ENCODE measurements around the gene TLCD3B.
"Not testable (repeated sequence)": the region's sequence is repeated elsewhere in the genome, so short reads cannot be mapped to it uniquely, and the experiment has no call there.

TLCD3B gene

GRCh38 chr16:30049871-30050270 lies 18.8 kb upstream of the TLCD3B start:
- H3K9me3 ChIP-seq (ENCODE audit: control insufficient read depth, low read length), result no peaks in the 10 kb centered on the region
- H3K4me1 ChIP-seq, result peaks cover 8% of the 10 kb centered on the region
- no peaks in the 10 kb centered on the region for H3K36me3 ChIP-seq (ENCODE audit: control insufficient read depth, insufficient read depth, low read length)
- no peak overlapping the region for H2AFZ ChIP-seq
- no peak overlapping the region for H3K4me2 ChIP-seq (ENCODE audit: low read length)
- no peaks in the 10 kb centered on the region for H3K27me3 ChIP-seq (ENCODE audit: control insufficient read depth, insufficient read depth, low read length)
- no peak overlapping the region for H3K4me3 ChIP-seq (ENCODE audit: low read depth, low read length)
- no peak for TF ChIP-seq CTCF (IDR thresholded peaks at IDR 0.05)
- H3K79me2 ChIP-seq, result no peaks in the 10 kb centered on the region
- H3K9ac ChIP-seq, result no peak overlapping the region
- no peak overlapping the region for H3K27ac ChIP-seq

- H3K36me3 ChIP-seq (ENCODE audit: control insufficient read depth, insufficient read depth, low read length), result no peaks in the 10 kb centered on the region
- no peak for TF ChIP-seq CTCF (IDR thresholded peaks at IDR 0.05)
Measured at GRCh38 chr16:30046588-30046987, 15.5 kb upstream of the TLCD3B start.

GRCh38 chr16:30046178-30046577 lies 15.1 kb upstream of the TLCD3B start:
- Histone ChIP-seq H3K4me2 (ENCODE audit: low read length) (no peak overlapping the region), H2AFZ (no peak overlapping the region), H3K27me3 (ENCODE audit: control insufficient read depth, insufficient read depth, low read length) (no peaks in the 10 kb centered on the region), H3K4me1 (no peaks in the 10 kb centered on the region), H3K9me3 (ENCODE audit: control insufficient read depth, low read length) (no peaks in the 10 kb centered on the region), H3K79me2 (no peaks in the 10 kb centered on the region), H3K36me3 (ENCODE audit: control insufficient read depth, insufficient read depth, low read length) (no peaks in the 10 kb centered on the region), H3K4me3 (ENCODE audit: low read depth, low read length) (no peak overlapping the region), H3K27ac (no peak overlapping the region), H3K9ac (no peak overlapping the region)
- TF ChIP-seq CTCF (IDR thresholded peaks at IDR 0.05), result no peak

More at GRCh38 chr16:30046588-30046987, 15.5 kb upstream of the TLCD3B start:
- H2AFZ ChIP-seq, result no peak overlapping the region
- H3K4me2 ChIP-seq (ENCODE audit: low read length), result no peak overlapping the region
- H3K9me3 ChIP-seq (ENCODE audit: control insufficient read depth, low read length), result no peaks in the 10 kb centered on the region
- H3K79me2 ChIP-seq, result no peaks in the 10 kb centered on the region
- H3K9ac ChIP-seq, result no peak overlapping the region
- no peak overlapping the region for H3K4me3 ChIP-seq (ENCODE audit: low read depth, low read length)
- no peaks in the 10 kb centered on the region for H3K4me1 ChIP-seq
- no peaks in the 10 kb centered on the region for H3K27me3 ChIP-seq (ENCODE audit: control insufficient read depth, insufficient read depth, low read length)
- H3K27ac ChIP-seq, result no peak overlapping the region

- TF ChIP-seq CTCF (IDR thresholded peaks at IDR 0.05), result peak; percentile 38
Measured at GRCh38 chr16:30041841-30042240, 10.8 kb upstream of the TLCD3B start.

GRCh38 chr16:30040690-30041089 lies 9.6 kb upstream of the TLCD3B start:
- not testable (repeated sequence) for H3K9ac ChIP-seq; H3K27me3 ChIP-seq (ENCODE audit: control insufficient read depth, insufficient read depth, low read length); H3K4me3 ChIP-seq (ENCODE audit: low read depth, low read length); H3K27ac ChIP-seq; H3K79me2 ChIP-seq; H3K4me2 ChIP-seq (ENCODE audit: low read length); H2AFZ ChIP-seq; H3K9me3 ChIP-seq (ENCODE audit: control insufficient read depth, low read length); H3K36me3 ChIP-seq (ENCODE audit: control insufficient read depth, insufficient read depth, low read length); H3K4me1 ChIP-seq

More at GRCh38 chr16:30041841-30042240, 10.8 kb upstream of the TLCD3B start:
- H3K4me2 ChIP-seq (ENCODE audit: low read length), result no peak overlapping the region
- H3K9ac ChIP-seq, result no peak overlapping the region
- no peaks in the 10 kb centered on the region for H3K9me3 ChIP-seq (ENCODE audit: control insufficient read depth, low read length)
- H3K27me3 ChIP-seq (ENCODE audit: control insufficient read depth, insufficient read depth, low read length), result no peaks in the 10 kb centered on the region
- no peak overlapping the region for H3K4me3 ChIP-seq (ENCODE audit: low read depth, low read length)
- no peaks in the 10 kb centered on the region for H3K36me3 ChIP-seq (ENCODE audit: control insufficient read depth, insufficient read depth, low read length)
- no peak overlapping the region for H2AFZ ChIP-seq
- H3K27ac ChIP-seq, result no peak overlapping the region
- H3K4me1 ChIP-seq, result no peaks in the 10 kb centered on the region
- no peaks in the 10 kb centered on the region for H3K79me2 ChIP-seq

Data from parathyroid adenoma (tissue), 2 donors.